Measurements from ENCODE around the gene THSD7A.
"Not testable (repeated sequence)": the region's sequence is repeated elsewhere in the genome, so short reads cannot be mapped to it uniquely, and the experiment has no call there.

THSD7A gene

GRCh38 chr7:11456574-11456973 is 375.4 kb downstream of the THSD7A start:
- DNase-seq (no peak), ATAC-seq (no peak)

GRCh38 chr7:11452476-11452875 is 379.5 kb downstream of the THSD7A start:
- ATAC-seq (no peak), DNase-seq (no peak)

- no peak for DNase-seq
- no peak for ATAC-seq
These were observed 381.7 kb downstream of the THSD7A start for GRCh38 chr7:11450281-11450680.

GRCh38 chr7:11449316-11449715 is 382.7 kb downstream of the THSD7A start:
- DNase-seq (no peak), ATAC-seq (no peak)

GRCh38 chr7:11448323-11448722 is 383.7 kb downstream of the THSD7A start:
- no peak for DNase-seq
- no peak for ATAC-seq

- ATAC-seq (no peak), DNase-seq (no peak)
These were observed 384.9 kb downstream of the THSD7A start for GRCh38 chr7:11447106-11447505.

- not testable (repeated sequence) for DNase-seq, ATAC-seq
These were observed 388.1 kb downstream of the THSD7A start for GRCh38 chr7:11443934-11444333.

GRCh38 chr7:11437994-11438393 is 394.0 kb downstream of the THSD7A start:
- DNase-seq (no peak), ATAC-seq (no peak)

GRCh38 chr7:11436773-11437524 is 395.0 kb downstream of the THSD7A start:
- no peak for ATAC-seq
- no peak for DNase-seq

GRCh38 chr7:11436316-11436715 is 395.7 kb downstream of the THSD7A start:
- ATAC-seq (no peak), DNase-seq (no peak)

GRCh38 chr7:11434366-11434765 is 397.6 kb downstream of the THSD7A start:
- no peak for DNase-seq
- ATAC-seq: no peak

- DNase-seq (no peak), ATAC-seq (no peak)
These were observed 401.2 kb downstream of the THSD7A start for GRCh38 chr7:11430841-11431240.

GRCh38 chr7:11430112-11430511 is 401.9 kb downstream of the THSD7A start:
- no peak for ATAC-seq
- DNase-seq: no peak

GRCh38 chr7:11428877-11429581 is 403.0 kb downstream of the THSD7A start:
- ATAC-seq (no peak), DNase-seq (no peak)

GRCh38 chr7:11427686-11428273 is 404.2 kb downstream of the THSD7A start:
- ATAC-seq: no peak
- no peak for DNase-seq

- ATAC-seq (no peak), DNase-seq (no peak)
These were observed 408.0 kb downstream of the THSD7A start for GRCh38 chr7:11424006-11424405.

- ATAC-seq: no peak
- no peak for DNase-seq
These were observed 411.9 kb downstream of the THSD7A start for GRCh38 chr7:11420049-11420448.

- DNase-seq (no peak), ATAC-seq (no peak)
These were observed 415.1 kb downstream of the THSD7A start for GRCh38 chr7:11416641-11417458.

- ATAC-seq: no peak
- no peak for DNase-seq
These were observed 416.9 kb downstream of the THSD7A start for GRCh38 chr7:11415101-11415500.

- DNase-seq: no peak
- no peak for ATAC-seq
These were observed 418.1 kb downstream of the THSD7A start for GRCh38 chr7:11413901-11414300.

- ATAC-seq: no peak
These were observed 420.0 kb downstream of the THSD7A start for GRCh38 chr7:11412036-11412435.

More at GRCh38 chr7:11412036-11412435, 420.0 kb downstream of the THSD7A start:
- DNase-seq: no peak
